ENCODE measurements around the gene D2HGDH.
"Not testable (repeated sequence)": the region's sequence is repeated elsewhere in the genome, so short reads cannot be mapped to it uniquely, and the experiment has no call there.

The D2HGDH gene

DNA sequence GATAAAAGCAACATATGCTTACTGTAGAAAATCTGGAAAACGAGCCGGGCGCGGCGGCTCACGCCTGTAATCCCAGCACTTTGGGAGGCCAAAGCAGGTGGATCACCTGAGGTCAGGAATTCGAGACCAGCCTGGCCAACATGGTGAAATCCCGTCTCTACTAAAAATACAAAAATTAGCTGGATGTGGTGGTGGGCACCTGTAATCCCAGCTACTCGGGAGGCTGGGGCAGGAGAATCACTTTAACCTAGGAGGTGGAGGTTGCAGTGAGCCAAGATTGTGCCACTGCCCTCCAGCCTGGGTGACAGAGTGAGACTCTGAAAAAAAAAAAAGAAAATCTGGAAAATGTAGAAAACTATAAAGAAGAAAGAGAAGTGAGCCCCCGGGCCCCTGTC lies 83.4 kb downstream of the D2HGDH start:
- DNase-seq = not testable (repeated sequence)

All from nucleus accumbens (tissue), 56 donors.